NOMO-1 treated with DMSO at 0.1 percent for 48 hours (cell line): Measurements from ENCODE around the gene MARCHF4.
"Not testable (repeated sequence)": the region's sequence is repeated elsewhere in the genome, so short reads cannot be mapped to it uniquely, and the experiment has no call there.

Experiments used
- DNase-seq: peaks from one replicate; lab custom pipeline; 2025; ENCODE audit not compliant: unreplicated experiment; lab: John Stamatoyannopoulos, UW

The MARCHF4 gene

DNA sequence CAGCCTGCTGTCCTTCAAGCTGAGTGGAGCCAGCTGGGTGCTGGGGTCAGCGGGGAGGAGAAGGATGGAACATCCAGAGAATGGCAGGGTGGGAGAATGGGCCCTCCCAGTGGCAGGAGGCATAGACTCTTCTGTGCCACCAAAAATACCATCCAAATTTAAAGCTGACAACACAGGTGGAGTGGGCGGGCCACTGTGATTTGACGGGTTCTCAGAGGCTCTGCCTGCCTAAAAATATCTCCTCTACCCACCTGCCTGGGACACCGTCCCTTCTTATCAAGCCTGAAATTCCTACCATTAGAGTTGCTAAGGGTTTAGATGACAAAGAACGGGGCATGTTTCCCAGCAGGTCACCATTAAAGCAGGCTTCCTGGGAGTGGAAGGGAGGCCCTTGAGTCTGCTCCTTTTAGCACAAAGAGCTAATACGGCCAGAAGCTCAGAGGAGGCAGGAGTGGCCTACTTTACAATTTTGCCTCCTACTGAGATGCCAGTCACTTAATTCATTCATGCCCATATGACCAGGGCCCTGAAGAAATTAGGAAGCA is 19.8 kb upstream of the MARCHF4 start:
- DNase-seq, result no peak

DNA sequence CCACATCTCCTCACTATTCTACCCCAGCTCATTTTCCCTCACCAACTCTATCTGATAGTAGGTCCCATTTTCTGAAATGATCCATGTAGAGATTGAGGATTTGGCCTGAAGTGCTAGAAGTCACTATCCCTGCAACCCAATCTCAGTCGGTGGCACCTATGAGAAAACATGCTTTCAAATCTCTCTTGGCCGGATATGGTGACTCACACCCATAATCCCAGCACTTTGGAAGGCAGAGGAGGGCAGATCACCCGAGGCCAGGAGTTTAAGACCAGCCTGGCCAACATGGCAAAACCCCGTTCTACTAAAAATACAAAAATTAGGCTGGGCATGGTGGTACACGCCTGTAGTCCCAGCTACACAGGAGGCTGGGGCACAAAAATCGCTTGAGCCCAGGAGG is 19.1 kb upstream of the MARCHF4 start:
- no peak for DNase-seq

DNA sequence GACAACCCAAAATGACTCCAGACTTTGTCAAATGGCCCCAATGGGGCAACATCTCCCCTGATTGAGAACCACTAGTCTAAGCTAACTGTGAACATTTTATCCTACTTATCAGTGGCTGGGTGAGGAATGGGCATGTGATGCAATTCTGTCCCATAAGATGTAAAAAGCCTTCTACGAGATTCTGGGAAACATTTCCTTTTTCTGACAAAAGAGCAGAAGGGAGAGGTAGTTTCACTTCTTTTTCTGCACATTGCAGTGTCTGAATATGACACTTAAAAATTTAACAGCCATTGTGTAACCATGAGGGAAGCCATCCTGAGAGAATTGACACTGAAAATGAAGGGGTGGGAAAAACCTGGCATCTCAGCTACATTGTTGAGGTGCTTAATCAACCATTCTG is 17.3 kb upstream of the MARCHF4 start:
- peak; percentile 68 for DNase-seq

DNA sequence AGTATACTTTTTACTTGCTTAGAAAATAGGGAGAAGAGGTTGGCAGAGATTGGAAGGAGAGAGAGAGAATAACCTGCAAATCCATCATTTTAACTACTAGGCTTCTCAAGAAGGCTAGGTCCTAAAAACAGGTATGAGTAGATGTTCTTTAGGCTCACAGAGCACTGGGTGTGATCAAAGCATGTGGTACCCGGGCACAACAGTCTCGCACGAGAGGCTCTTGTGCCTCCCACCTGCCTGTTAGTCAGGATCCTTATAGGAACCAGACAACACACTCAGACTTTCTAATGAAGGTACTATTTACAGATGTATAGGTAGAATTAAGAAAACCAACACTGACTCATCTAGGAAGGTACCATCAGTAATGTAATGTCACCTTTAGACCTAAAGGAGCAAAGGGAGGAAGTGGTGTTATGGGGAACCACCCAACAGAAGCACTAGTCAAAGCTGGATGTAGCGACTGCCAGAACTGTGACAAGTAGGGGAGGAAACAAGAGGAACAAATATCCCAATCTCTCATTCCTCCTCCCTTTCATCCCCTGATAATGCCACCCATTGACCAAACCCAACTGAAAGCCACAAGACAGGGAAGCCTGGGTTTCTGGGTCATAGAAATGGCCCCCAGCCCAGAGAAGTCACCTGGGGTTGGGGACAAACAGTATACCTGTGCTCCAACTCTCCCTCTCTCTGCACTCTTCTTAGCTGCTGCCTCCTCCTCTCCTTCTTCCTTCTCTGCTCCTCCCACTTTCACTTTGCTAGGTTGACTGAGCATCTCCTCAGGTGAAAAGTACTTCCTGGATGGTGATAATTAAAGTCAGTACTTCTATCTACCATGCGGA is 16.0 kb upstream of the MARCHF4 start:
- no peak for DNase-seq

DNA sequence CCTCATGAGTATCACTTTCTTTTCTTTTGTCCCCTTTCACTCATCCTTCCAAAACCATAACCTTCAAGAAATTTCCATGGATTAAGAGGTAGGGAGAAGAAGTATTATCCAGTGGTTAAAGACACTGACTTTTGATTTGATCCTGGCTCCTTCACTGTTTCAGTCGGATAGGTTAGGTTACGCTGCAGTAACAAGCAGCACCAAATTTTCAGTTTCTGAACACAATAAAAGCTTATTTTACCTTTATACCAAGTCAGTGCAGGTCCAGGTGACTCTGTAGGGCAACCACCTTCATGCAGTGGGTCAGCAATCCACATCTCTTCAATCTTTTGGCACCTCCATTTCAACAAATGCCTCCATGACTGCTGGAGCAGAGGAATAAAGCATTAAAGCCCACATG is 15.0 kb upstream of the MARCHF4 start:
- no peak for DNase-seq

DNA sequence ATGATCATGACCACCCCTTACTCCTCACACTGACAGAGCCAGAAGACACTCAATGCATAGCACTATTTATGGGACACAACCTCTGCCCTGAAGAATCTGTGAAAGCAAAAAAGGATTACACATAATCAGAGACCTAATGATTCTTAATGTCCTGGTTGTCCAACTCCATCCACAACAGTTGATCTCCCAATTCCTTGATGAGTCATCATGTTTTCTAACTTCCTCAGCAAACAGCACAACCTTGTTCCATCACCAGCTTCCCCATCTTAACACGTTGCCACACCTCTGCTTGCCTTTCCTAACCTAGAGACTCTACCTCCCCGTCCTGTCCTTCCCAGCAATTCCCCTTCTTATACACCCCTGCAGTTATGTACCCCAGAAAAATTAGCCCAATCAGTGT is 13.2 kb upstream of the MARCHF4 start:
- no peak for DNase-seq

DNA sequence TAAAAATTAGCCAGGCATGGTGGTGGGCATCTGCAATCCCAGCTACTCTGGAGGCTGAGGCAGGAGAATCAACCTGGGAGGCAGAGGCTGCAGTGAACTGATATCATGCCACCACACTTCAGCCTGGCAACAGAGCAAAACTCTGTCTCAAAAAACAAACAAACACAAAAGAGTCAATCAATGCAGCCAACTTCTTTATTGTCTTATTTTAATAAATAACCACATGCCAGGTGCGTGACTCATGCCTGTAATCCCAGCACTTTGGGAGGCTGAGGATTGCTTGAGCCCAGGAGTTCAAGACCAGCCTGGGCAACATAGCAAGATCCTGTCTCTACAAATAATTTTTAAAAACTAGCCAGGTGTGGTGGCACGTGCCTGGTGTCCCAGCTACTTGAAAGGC is 12.1 kb upstream of the MARCHF4 start:
- not testable (repeated sequence) for DNase-seq

DNA sequence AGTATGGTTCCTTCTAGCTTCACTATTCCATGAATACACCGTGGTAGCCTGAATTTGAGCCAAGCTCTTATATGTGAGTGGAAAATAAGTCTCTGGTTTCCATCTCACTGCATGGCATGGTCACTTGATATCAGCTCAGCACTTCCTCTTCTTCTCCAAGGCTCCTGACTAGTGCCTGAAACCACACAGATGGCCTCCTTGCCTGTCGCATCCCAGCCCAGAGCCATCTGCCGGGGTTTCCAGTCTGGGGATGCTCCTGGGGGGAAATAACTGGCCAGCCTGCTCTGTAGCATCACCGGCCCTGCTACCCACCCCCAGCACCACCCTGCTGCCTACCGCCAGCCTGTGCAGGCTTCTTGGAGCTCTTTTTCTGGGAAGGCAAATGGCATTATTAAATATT is 7.7 kb upstream of the MARCHF4 start:
- no peak for DNase-seq

DNA sequence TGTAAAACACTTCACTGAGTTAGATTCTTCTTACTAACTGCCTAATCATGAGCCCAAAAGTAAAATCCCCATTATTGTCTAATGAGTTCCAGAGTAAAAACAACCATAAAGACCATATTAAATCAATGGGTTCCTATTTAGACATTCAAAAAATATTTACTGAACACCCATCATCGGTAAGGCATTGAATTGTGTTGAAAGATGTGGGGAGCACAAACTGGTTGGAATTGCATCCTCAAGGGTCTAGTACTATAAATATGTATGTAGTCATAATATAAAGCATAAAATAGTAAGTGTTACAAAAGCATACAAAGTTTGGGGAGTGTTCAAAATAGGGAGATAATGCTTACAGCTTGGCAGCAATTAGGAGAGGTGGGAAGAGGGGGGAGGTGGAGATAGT is 3.0 kb upstream of the MARCHF4 start:
- DNase-seq, result no peak

DNA sequence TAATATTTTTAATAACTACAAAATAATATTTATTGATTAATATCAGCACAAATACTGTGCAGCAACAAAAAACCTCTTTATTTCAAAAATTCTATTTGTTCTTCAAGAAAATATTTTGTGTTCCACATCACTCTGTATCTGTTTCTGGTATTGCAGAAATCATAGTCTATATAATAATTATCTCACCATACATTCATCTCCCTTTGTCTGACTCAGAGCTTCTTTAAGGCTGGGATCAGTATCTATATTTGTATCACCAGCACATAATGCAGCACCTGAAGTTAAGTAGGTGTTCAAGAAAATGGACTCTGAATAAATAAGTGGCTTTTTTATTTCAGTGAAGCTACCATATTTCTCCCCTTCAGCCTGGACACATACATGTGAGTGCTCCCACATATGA is 1.6 kb upstream of the MARCHF4 start:
- no peak for DNase-seq

DNA sequence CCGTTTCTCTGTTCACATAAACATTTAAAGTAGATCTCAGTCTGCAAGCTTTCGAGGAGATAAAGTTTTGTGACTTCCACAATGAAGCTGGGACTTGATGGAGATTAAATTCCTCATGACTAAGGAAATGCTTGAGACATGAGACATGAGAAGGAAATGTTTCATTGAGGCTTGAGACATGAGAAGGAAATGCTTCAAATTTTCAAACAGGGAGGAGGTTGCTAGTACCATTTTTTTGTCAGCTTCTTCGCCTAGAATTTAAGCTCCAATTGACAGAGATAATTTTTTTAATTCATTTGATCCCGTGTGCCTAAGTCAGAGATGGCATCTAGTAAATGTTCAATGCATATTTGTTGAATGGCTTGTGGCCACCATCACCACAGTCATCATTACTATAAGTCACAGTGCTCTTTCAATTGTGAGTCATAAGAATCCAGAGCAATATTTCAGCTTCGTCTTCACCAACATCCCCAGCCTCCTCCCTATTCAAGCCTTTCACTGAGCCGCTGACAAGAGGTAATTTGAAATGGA is 543 bp upstream of the MARCHF4 start:
- no peak for DNase-seq

DNA sequence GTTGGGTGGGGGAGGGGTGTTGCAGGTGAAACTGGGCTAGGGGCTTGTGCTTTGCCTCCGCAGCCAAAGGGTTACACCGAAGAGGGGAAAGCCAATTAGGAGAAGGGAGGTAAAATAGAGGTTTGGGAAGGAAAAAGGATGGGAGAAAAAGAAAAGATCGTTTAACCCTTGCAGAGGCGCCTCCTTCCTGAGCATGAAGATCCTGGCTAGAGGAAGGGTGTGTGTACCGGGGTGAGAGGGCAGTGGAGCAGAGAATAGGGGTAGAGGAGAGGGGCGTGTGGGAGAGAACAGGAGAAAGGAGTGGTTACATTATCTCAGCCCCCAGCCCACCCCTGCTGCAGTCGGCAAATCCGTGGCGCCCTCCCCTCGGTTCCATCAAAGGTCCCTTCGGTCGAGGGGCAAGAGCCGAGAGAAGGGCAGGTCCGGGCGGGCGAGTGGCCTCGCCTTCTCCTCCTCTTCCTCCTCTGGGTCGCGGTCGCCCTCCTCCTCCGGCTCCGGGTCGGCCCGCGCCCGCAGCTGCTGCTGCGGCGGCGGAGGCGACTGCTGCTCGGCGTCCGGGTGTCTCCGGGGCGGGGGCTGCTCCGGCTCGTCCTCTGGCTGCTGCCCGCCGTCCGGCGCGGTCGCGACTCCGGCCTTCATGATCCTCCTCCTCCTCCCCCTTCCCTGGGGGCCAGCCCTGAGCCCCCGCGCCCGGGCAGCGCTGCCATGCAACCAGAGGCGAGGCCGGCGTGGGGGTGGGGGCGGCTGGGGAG is 1.1 kb downstream of the MARCHF4 start:
- DNase-seq, result no peak

DNA sequence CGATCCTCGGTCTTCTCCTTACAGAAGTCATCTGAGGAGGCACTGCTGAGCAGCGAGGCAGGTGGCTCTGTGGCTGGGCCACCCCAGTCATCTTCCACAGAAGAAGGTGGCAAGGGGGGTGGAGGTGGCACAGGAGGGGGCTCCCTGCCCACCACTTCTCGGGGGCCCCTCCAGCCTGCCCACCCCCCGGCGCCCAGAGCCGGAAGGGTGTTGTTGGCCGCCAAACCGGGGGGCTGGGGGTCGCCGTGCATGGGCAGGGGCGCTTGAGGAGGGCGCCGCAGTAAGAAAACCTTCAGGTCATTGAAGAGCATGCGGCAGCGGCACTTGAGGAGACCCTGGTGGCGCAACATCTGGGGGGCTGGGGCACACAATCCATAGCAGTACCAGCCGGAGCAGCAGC is 2.5 kb downstream of the MARCHF4 start:
- no peak for DNase-seq

DNA sequence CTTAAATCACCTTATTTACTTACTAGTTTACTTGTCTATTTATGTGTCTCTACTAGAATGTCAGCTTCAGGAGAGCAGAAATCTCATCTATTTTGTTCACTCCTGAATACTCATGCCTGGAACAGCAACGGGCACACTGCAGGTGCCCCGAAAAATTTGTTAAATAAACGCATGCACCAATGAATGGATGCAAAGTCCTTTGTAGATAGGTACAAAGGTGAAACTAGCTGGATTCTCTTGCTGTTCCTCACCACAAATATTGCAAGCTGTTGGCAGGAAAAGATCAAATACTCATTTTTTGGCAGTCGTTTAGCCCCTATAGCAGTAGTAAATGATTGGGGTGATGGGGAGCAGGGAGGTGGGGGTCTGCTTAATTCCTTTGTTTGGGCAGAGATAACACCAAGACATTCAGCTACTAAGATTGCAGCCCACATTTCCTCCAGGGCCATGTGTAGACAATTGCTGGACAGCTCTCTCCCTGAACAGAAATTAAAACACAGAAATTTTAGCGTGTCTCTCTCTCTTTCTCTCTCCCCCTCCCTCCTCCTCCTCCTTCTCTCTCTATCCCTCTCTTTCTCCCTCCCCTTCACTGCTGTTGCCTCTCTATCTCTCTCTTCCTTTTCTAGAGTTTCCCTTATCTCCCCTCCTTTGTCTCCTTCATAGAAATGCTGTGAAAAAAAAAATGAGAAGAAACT is 5.4 kb downstream of the MARCHF4 start:
- DNase-seq, result no peak

DNA sequence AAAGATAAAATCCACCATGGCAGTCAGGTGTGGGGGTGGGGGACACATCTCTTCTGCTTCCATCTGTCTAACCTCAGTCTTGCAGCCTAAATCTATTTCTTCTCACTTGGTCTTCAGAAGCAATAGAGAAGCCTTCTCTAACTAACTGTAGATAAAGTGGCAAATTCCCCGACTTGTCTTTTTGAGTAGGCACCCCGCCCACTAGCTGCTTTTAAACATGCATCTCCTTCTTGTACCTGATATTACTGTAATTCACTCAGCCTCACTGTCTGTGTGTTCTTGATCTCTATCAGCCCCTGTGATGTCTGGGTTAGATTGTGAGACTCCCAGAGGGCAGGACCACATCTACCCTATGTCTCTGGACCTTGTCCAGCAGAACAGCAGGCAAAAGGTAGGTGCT is 6.8 kb downstream of the MARCHF4 start:
- DNase-seq, result no peak

DNA sequence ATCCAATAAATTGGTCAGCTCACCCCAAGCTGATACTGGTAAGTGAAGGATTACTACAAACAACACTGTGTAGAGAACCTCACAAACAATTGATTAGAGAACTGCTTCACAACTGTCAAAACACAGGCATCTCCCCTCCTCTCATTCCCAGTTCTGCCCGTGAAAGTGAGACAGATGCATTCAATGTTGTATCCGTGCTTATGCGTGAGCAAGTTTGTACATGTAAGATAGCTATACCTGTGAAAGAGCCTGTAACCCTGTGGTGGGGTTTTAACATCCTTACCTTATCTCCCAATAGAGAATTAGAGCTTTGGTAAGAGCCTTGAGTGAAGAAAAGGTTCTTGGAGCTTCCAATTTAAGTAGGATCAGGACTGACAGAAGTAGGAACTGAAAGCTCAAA is 9.1 kb downstream of the MARCHF4 start:
- no peak for DNase-seq

DNA sequence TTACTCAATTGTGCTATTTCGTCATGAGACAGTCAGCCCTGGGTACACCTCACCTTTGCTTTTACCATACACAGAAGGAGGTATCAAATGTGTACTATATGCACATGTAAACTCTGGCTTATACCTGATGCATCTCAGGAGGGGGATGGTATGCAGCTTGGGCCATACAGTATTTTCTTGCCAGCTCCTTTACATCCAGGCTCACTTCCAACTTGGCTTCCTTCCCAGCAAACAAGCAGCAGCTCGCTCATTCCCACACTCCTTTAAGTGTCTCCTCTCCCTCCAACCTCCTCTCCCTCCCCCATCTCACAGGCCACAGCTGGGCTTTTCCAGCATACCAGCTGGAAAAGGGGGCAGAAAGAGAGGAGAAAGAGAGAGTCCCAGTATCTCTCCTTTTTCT is 9.6 kb downstream of the MARCHF4 start:
- no peak for DNase-seq

DNA sequence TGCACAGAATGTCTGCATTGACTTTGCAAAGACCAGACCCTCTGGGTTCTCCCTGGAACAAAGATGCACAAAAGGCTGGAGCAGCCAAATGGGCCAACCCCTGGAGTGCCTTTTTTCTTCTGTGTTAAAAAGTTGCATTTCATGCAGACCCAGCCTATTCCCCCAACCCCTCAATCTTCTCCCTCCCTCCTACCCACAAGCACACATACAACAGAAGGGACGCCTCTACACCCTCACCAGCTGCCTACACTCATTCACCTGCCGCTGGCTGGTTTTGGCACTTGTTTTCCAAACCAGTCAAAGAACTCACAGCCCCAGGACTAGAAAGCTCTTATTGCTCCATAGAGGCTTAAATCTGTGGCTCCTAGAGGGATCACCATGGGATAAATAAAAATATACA is 16.6 kb downstream of the MARCHF4 start:
- DNase-seq, result no peak

DNA sequence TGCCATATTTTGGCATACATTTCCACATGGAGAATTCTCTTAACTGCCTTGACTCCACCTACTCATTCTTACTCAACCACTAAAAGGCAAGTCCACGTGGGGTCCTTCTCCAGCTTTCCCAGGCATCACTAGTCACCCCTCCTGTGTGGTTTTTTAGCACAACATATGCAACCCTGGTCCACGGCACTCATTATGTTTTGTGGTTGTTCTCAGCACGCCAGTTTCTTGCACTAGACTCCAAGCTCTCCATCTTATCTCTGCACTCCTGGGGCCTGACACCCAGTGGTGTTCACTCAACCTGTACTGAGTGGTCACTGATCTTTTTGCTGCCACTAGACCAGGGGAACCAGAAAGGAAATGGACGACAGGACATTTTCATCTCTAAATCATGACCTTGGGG is 18.0 kb downstream of the MARCHF4 start:
- no peak for DNase-seq

DNA sequence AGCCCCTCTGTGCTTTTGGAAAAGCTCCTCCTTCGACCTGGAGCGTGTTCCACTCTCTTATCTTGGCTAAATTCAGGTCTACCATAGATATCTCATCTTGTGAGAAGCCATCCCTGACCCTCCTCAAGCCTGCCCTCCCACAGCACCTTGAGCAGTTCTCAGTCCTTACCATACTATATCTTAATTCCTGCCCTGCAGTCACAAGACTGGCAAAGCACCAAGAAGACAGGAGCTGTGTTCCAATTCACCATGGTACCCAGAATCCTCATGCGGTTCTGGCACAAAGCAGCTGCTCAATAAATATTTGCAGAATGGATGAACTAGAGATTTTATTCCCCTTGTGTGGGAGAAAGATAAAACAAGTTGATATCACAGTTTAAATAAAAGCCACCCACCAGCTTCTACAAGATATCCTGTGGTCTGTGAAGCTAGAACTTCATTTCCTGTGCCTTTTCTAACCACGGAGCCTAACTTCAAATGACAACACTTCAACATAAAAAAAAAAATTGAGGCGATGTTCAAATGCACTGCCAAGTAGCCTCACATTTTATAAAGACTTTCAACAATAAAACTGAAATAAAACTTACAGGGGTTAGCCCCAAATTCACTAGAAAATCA is 19.5 kb downstream of the MARCHF4 start:
- DNase-seq, result no peak
